ENCODE measurements around the gene B3GNT2. TPM values are rescaled to one million over a fixed set of nuclear protein-coding genes. Genes with fewer than 3 reads are reported as not detected.

B3GNT2 gene
- polyA plus RNA-seq, 1 of the 3 experiments (the other 2 are of a cell fraction), result 6.3 TPM

DNA sequence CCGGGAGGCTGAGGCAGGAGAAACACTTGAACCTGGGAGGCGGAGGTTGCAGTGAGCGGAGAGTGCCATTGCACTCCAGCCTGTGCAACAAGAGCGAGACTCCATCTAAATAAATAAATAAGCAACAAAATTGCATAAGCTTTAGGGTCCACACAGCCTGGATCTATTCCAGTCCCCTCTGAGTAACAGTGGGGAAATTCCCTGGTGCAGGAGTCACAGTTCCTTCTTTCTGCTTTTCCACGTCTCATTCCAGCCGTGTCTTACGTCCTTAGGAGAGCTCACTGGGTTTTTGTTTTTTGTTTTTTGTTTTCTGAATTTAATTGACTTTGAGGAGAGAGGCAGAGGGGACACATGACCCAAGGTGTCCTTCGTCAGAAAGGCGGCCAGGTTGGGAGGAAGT is 44.6 kb downstream of the B3GNT2 start (continued):
- TF ChIP-seq TAF1 (IDR thresholded peaks at IDR 0.05; ENCODE audit: borderline replicate concordance, low read depth, low read length) (no peak), NFIC (IDR thresholded peaks at IDR 0.05; ENCODE audit: borderline replicate concordance) (no peak), SIN3A (IDR thresholded peaks at IDR 0.05; ENCODE audit: borderline replicate concordance, low read depth, low read length) (no peak)

DNA sequence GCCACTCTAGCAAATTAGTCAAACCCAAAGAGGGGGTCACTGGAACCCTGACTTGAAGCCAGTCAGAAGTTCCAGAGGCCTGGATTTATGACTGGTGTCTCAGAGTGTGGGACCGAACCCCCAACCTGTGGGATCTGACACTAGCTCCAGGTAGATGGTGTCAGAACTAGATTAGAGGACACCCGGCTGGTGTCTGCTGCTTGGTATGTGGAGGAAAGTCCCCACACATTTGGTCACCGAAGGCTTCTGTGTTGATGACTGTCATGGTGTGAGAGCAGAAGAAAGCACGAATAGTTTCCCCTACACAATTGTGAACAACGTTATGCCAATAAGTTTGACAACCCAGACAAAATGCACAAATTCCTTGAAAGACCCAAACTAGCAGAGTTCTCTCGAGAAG is 48.1 kb downstream of the B3GNT2 start:
- Histone ChIP-seq H3K4me2 (no peak overlapping the region), H3K9me3 (no peaks in the 10 kb centered on the region), H3K36me3 (replicated peaks in 1 of 2; ENCODE audit: control insufficient read depth in 1 of 2, insufficient read depth in 2 of 2, low read length in 1 of 2) (no peaks in the 10 kb centered on the region), H3K9me2 (no peaks in the 10 kb centered on the region), H3K4me3 (ENCODE audit: low read depth in 2 of 2, low read length in 1 of 2) (no peak overlapping the region), H3K27ac (ENCODE audit: low read depth in 2 of 2, low read length in 1 of 2) (no peak overlapping the region), H3K79me2 (ENCODE audit: insufficient read depth) (no peaks in the 10 kb centered on the region), H2AFZ (ENCODE audit: low read depth) (no peak overlapping the region), H3K9ac (no peak overlapping the region), H3K27me3 (ENCODE audit: insufficient read depth) (no peaks in the 10 kb centered on the region), H3K4me1 (ENCODE audit: control insufficient read depth in 1 of 2, insufficient read depth in 2 of 2, low read depth in 1 of 2, low read length in 1 of 2) (no peaks in the 10 kb centered on the region), H4K20me1 (ENCODE audit: insufficient read depth) (no peaks in the 10 kb centered on the region), H3F3A (replicated peaks; ENCODE audit: insufficient read depth) (no peaks in the 10 kb centered on the region)
- POLR2A ChIA-PET, result no interaction called here
- CTCF ChIA-PET, result no interaction called here
- TF ChIP-seq SIN3A (IDR thresholded peaks at IDR 0.05; ENCODE audit: borderline replicate concordance, low read depth, low read length) (no peak), EP300 (IDR thresholded peaks at IDR 0.05; ENCODE audit: borderline replicate concordance in 1 of 2, low read depth in 1 of 2, low read length in 1 of 2) (no peak), JUND (IDR thresholded peaks at IDR 0.05) (no peak), RXRA (IDR thresholded peaks at IDR 0.05; ENCODE audit: borderline replicate concordance, low read depth) (no peak), RAD21 (IDR thresholded peaks at IDR 0.05; ENCODE audit: low read length) (no peak), FOXJ3 (CRISPR knock-in tag; IDR thresholded peaks at IDR 0.05) (no peak), TAF1 (IDR thresholded peaks at IDR 0.05; ENCODE audit: borderline replicate concordance, low read depth, low read length) (no peak), SMC3 (IDR thresholded peaks at IDR 0.05; ENCODE audit: low read depth, low read length) (no peak), TEAD4 (IDR thresholded peaks at IDR 0.05; ENCODE audit: borderline replicate concordance, insufficient read depth) (no peak), TCF12 (IDR thresholded peaks at IDR 0.05) (no peak), YY1 (IDR thresholded peaks at IDR 0.05; ENCODE audit: low read depth) (no peak), MEF2A (IDR thresholded peaks at IDR 0.05; ENCODE audit: borderline replicate concordance, low read depth) (no peak), RFX5 (IDR thresholded peaks at IDR 0.05; ENCODE audit: low read length) (no peak), GATA2 (CRISPR knock-in tag; IDR thresholded peaks at IDR 0.05) (no peak), USF2 (IDR thresholded peaks at IDR 0.05; ENCODE audit: borderline replicate concordance, low read depth, low read length) (no peak)
- TF ChIP-seq, protein P1, sequence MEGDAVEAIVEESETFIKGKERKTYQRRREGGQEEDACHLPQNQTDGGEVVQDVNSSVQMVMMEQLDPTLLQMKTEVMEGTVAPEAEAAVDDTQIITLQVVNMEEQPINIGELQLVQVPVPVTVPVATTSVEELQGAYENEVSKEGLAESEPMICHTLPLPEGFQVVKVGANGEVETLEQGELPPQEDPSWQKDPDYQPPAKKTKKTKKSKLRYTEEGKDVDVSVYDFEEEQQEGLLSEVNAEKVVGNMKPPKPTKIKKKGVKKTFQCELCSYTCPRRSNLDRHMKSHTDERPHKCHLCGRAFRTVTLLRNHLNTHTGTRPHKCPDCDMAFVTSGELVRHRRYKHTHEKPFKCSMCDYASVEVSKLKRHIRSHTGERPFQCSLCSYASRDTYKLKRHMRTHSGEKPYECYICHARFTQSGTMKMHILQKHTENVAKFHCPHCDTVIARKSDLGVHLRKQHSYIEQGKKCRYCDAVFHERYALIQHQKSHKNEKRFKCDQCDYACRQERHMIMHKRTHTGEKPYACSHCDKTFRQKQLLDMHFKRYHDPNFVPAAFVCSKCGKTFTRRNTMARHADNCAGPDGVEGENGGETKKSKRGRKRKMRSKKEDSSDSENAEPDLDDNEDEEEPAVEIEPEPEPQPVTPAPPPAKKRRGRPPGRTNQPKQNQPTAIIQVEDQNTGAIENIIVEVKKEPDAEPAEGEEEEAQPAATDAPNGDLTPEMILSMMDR (IDR thresholded peaks at IDR 0.05), result no peak
- DNase-seq, result no peak
- WGBS (ENCODE audit: low lambda C conversion rate), result 74% methylated on average over 6 of the region's 6 CpGs
